ENCODE results near the gene TNNT2.

The TNNT2 gene

DNA sequence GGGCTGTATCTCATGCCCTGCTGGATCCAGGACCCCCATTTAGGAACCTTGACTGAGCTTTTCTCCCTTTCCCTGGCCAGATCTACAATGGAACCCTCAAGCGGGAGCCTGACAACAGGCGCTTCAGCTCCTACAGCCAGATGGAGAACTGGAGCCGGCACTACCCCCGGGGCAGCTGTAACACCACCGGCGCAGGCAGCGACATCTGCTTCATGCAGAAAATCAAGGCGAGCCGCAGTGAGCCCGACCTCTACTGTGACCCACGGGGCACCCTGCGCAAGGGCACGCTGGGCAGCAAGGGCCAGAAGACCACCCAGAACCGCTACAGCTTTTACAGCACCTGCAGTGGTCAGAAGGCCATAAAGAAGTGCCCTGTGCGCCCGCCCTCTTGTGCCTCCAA lies 64.4 kb downstream of the TNNT2 start:
- DNase-seq (ENCODE audit: low read depth in 2 of 2), result no peak

DNA sequence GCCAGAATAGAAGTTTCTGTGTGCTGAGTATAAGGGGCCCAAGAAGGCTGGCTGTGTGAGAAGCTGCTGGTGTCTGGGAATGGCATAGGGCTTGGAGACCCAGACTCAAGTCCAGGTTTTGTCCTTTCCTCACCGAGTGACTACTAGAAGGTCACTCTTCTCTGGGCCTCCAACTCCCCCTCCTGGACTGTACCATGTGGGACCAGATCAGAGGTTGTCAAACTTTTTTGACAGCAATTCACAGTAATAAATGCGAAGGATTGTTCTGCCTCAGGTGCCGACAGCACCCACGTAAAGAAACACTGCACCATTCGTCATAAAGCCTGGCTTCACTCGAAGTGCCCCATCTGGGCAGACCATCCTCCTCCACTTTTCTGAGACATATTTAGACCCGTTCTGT lies 65.2 kb downstream of the TNNT2 start:
- DNase-seq (ENCODE audit: low read depth in 2 of 2), result no peak

DNA sequence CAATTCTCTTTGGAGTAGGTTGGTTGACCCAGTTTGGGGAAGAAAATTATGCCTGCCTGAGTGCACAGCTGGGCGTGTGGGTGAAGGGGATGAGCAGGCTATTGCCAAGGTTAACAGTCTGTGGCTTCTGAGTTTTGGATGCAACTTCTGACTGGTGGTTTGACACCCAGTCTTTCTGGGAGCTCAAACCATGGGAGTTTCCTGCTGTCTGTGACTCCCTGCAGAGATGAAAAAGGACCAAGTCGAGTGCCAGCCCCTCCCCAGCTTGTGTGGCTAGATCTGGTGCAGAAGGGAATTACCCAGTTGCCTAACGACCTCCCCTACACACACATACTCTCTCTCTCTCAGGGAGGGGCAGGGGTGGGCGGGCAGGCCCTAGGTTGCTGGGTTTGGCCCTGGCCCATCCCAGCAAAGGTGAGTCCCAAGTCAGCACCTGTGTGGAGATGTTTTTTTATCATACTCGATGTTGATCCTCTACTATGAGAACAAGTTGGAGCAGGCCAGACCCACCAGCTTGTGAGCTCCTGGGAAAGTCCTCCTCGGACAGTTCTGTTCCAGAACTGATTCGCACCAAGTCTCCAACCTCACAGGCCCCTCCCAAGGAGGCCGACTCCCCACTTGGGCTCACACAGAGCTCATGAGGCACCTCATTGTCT lies 66.0 kb downstream of the TNNT2 start:
- DNase-seq (ENCODE audit: low read depth in 2 of 2), result no peak

DNA sequence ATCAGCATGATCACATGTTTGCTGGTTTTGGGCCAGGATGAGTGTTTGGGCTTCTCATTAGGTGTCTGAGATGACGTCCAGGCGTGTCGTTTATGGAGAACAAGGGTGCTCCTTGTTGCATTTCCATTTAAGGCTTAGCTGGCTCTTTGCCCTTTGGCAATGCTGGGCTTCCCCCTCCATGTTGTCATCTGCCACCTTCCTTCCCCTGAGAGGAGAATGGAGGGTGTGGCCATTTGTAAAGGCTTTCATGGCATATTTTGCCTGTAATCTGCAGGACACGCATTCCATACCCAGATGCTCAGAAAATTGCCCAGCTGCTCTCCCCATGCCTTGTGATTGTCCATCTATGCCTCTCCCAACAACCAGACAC lies 66.5 kb downstream of the TNNT2 start:
- no peak for DNase-seq (ENCODE audit: low read depth in 2 of 2)

DNA sequence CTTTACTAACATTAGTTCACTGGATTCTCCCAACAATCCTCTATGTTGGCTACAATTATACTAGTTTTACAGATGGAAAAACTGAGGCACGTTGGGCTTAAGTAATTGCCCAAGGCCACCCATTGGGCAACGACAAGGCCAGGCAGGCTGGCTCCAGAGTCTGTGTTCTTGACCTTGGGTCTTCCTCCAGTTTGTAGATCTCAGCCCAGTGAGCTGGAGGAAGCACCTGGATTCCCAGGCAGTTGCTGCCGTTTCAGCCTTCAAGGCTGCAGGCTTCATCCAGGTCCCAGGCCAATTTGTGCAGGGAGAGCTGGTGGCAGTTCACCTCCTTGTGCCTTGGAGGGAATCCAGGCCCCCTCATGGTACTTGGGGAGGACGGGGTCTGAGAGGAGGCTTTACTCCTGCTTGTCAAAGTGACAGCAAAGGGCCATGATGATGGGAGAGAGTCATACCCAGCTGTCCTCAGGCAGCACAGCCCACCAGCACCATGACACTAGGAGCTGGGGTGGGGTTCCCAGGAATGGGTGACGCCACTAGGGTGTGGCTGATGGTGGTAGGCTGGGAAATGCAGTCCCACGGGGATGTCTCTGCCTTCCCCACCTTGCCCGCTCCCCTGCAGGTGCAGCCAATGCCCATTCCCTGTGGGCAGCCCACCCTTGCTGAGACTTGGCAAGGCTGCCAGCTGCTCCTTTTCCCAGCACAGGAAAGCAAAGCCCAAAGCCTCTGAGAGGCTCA lies 67.1 kb downstream of the TNNT2 start:
- DNase-seq (ENCODE audit: low read depth in 2 of 2), result no peak

DNA sequence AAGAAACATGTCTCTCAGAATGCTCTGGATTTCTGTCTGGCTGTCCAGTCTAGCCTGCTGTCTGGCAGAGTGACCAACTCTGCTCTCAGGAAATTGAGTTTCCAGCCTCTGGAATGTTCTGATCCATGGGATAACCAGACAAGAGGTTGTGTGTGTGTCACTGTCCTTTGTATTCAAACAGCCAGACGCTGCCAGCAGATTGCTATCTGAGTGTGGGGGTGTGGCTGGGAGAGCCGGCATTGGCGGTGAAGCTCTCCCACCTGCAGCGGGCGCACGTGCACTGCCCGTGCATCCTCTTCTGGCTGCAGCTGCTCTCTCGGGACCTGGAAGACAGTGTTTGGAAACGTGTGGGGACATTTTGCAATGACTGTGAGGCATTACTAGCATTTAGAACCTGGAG lies 68.1 kb downstream of the TNNT2 start:
- DNase-seq (ENCODE audit: low read depth in 2 of 2), result no peak

Data from activated CD4-positive, alpha-beta T cell treated with anti-CD3 and anti-CD28 coated beads for 24 hours (primary cell).